ENCODE measurements around the gene OR52N4. TPM values are rescaled to one million over a fixed set of nuclear protein-coding genes. Genes with fewer than 3 reads are reported as not detected.

Gene OR52N4
- total RNA-seq, 1 experiment from 2014 or later, result not detected

GRCh38 chr11:5746614-5747013 is 7.4 kb upstream of the OR52N4 start:
- POLR2A ChIA-PET, result no interaction called here
- CTCF ChIA-PET, result no interaction called here
- H3K9me2 ChIP-seq (ENCODE audit: insufficient read depth), result no peaks in the 10 kb centered on the region
- intact Hi-C loops (cut with micrococcal nuclease), result no loop called here
- RAD21 ChIA-PET (ENCODE audit: low non-redundant PET in 1 of 2, low total read pairs in 2 of 2, uncharacterized antibody in 2 of 2, unreplicated experiment in 2 of 2), result no interaction called here
- no peaks in the 10 kb centered on the region for H3K79me2 ChIP-seq (ENCODE audit: insufficient read depth, low read length)
- BruUV-seq (replicated peaks), result no TSS peak
- H3K27me3 ChIP-seq (ENCODE audit: insufficient read depth, low read length), result peaks cover 72% of the 10 kb centered on the region
- no peaks in the 10 kb centered on the region for H3K36me3 ChIP-seq (ENCODE audit: control insufficient read depth in 1 of 2, insufficient read depth in 2 of 2, low read length in 2 of 2)
- H3K4me2 ChIP-seq (ENCODE audit: low read length), result no peak overlapping the region
- H3K27ac ChIP-seq (ENCODE audit: low read depth, low read length), result no peak overlapping the region
- H2AFZ ChIP-seq (ENCODE audit: low read depth, low read length, poor library complexity, severe bottlenecking), result no peak overlapping the region
- ATAC-seq (no peak), DNase-seq (ENCODE audit: low read depth, low spot score) (no peak)
- no peaks in the 10 kb centered on the region for H3K4me1 ChIP-seq (ENCODE audit: control insufficient read depth in 1 of 2, insufficient read depth in 2 of 2, low read length in 2 of 2)
- no peak overlapping the region for H3K9ac ChIP-seq (ENCODE audit: low read length)
- no peak overlapping the region for H3K4me3 ChIP-seq (replicated peaks in 1 of 2; ENCODE audit: low read depth in 1 of 2, low read length in 2 of 2)
- no peaks in the 10 kb centered on the region for H3K9me3 ChIP-seq (ENCODE audit: control insufficient read depth in 1 of 2, insufficient read depth in 1 of 2, low read depth in 1 of 2, low read length in 2 of 2)
- TF ChIP-seq SP1 (IDR thresholded peaks at IDR 0.05; ENCODE audit: low read depth), result no peak
- TF ChIP-seq FOSL1 (IDR thresholded peaks at IDR 0.05; ENCODE audit: low read depth), result no peak
- no peak for TF ChIP-seq RAD21 (IDR thresholded peaks at IDR 0.05; ENCODE audit: low read depth)
- TF ChIP-seq JUND (IDR thresholded peaks at IDR 0.05), result no peak
- no peaks in the 10 kb centered on the region for H4K20me1 ChIP-seq (ENCODE audit: insufficient read depth)

- H3K9ac ChIP-seq (ENCODE audit: low read length), result no peak overlapping the region
- H3K36me3 ChIP-seq (ENCODE audit: control insufficient read depth in 1 of 2, insufficient read depth in 2 of 2, low read length in 2 of 2), result no peaks in the 10 kb centered on the region
- H3K27me3 ChIP-seq (ENCODE audit: insufficient read depth, low read length), result peaks cover 71% of the 10 kb centered on the region
- no peaks in the 10 kb centered on the region for H3K4me1 ChIP-seq (ENCODE audit: control insufficient read depth in 1 of 2, insufficient read depth in 2 of 2, low read length in 2 of 2)
- no TSS peak for BruUV-seq (replicated peaks)
- POLR2A ChIA-PET, result no interaction called here
- no peaks in the 10 kb centered on the region for H3K9me2 ChIP-seq (ENCODE audit: insufficient read depth)
- no peak overlapping the region for H2AFZ ChIP-seq (ENCODE audit: low read depth, low read length, poor library complexity, severe bottlenecking)
- H3K4me3 ChIP-seq (replicated peaks in 1 of 2; ENCODE audit: low read depth in 1 of 2, low read length in 2 of 2), result no peak overlapping the region
- no peaks in the 10 kb centered on the region for H3K9me3 ChIP-seq (ENCODE audit: control insufficient read depth in 1 of 2, insufficient read depth in 1 of 2, low read depth in 1 of 2, low read length in 2 of 2)
- no peaks in the 10 kb centered on the region for H4K20me1 ChIP-seq (ENCODE audit: insufficient read depth)
- CTCF ChIA-PET, result interaction anchor here (1.6 kb wide), 1 partner anchor 12 kb away, joined by 4 read pairs; a partner anchor contains a TSS
- H3K79me2 ChIP-seq (ENCODE audit: insufficient read depth, low read length), result no peaks in the 10 kb centered on the region
- RAD21 ChIA-PET (ENCODE audit: low non-redundant PET in 1 of 2, low total read pairs in 2 of 2, uncharacterized antibody in 2 of 2, unreplicated experiment in 2 of 2), result no interaction called here
- DNase-seq (ENCODE audit: low read depth, low spot score) (no peak), ATAC-seq (no peak)
- no peak overlapping the region for H3K27ac ChIP-seq (ENCODE audit: low read depth, low read length)
- no peak overlapping the region for H3K4me2 ChIP-seq (ENCODE audit: low read length)
- intact Hi-C loops (cut with micrococcal nuclease), result no loop called here
- TF ChIP-seq RAD21 (IDR thresholded peaks at IDR 0.05; ENCODE audit: low read depth) (no peak), EZH2 (IDR thresholded peaks at IDR 0.05) (no peak), EGR1 (IDR thresholded peaks at IDR 0.05; ENCODE audit: low read depth) (no peak), FOSL1 (IDR thresholded peaks at IDR 0.05; ENCODE audit: low read depth) (no peak), ZNF274 (IDR thresholded peaks at IDR 0.05; ENCODE audit: low read depth, low read length) (no peak), YY1 (IDR thresholded peaks at IDR 0.05; ENCODE audit: extremely low read depth, insufficient replicate concordance, low read depth, low read length) (no peak), POLR2AphosphoS5 (IDR thresholded peaks at IDR 0.05; ENCODE audit: low read depth, low read length) (no peak), ATF3 (IDR thresholded peaks at IDR 0.05) (no peak), SRF (IDR thresholded peaks at IDR 0.05; ENCODE audit: low read depth) (no peak), CBX3 (IDR thresholded peaks at IDR 0.05; ENCODE audit: low read depth) (no peak)
- TF ChIP-seq, protein P1, sequence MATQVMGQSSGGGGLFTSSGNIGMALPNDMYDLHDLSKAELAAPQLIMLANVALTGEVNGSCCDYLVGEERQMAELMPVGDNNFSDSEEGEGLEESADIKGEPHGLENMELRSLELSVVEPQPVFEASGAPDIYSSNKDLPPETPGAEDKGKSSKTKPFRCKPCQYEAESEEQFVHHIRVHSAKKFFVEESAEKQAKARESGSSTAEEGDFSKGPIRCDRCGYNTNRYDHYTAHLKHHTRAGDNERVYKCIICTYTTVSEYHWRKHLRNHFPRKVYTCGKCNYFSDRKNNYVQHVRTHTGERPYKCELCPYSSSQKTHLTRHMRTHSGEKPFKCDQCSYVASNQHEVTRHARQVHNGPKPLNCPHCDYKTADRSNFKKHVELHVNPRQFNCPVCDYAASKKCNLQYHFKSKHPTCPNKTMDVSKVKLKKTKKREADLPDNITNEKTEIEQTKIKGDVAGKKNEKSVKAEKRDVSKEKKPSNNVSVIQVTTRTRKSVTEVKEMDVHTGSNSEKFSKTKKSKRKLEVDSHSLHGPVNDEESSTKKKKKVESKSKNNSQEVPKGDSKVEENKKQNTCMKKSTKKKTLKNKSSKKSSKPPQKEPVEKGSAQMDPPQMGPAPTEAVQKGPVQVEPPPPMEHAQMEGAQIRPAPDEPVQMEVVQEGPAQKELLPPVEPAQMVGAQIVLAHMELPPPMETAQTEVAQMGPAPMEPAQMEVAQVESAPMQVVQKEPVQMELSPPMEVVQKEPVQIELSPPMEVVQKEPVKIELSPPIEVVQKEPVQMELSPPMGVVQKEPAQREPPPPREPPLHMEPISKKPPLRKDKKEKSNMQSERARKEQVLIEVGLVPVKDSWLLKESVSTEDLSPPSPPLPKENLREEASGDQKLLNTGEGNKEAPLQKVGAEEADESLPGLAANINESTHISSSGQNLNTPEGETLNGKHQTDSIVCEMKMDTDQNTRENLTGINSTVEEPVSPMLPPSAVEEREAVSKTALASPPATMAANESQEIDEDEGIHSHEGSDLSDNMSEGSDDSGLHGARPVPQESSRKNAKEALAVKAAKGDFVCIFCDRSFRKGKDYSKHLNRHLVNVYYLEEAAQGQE (IDR thresholded peaks at IDR 0.05; ENCODE audit: low read depth), result no peak
- TF ChIP-seq, protein P2, sequence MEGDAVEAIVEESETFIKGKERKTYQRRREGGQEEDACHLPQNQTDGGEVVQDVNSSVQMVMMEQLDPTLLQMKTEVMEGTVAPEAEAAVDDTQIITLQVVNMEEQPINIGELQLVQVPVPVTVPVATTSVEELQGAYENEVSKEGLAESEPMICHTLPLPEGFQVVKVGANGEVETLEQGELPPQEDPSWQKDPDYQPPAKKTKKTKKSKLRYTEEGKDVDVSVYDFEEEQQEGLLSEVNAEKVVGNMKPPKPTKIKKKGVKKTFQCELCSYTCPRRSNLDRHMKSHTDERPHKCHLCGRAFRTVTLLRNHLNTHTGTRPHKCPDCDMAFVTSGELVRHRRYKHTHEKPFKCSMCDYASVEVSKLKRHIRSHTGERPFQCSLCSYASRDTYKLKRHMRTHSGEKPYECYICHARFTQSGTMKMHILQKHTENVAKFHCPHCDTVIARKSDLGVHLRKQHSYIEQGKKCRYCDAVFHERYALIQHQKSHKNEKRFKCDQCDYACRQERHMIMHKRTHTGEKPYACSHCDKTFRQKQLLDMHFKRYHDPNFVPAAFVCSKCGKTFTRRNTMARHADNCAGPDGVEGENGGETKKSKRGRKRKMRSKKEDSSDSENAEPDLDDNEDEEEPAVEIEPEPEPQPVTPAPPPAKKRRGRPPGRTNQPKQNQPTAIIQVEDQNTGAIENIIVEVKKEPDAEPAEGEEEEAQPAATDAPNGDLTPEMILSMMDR (IDR thresholded peaks at IDR 0.05 in 2 of 3, conservative IDR thresholded peaks at IDR 0.05 in 1 of 3; ENCODE audit: borderline replicate concordance in 1 of 3, insufficient read depth in 1 of 3, low read depth in 2 of 3, low read length in 2 of 3), result no peak
- TF ChIP-seq, protein P3, sequence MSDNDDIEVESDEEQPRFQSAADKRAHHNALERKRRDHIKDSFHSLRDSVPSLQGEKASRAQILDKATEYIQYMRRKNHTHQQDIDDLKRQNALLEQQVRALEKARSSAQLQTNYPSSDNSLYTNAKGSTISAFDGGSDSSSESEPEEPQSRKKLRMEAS (IDR thresholded peaks at IDR 0.05), result no peak
These were observed 4.2 kb upstream of the OR52N4 start for GRCh38 chr11:5749836-5750235.
